NCI-H82 (cell line): ENCODE data around the gene BANF2.
"Not testable (repeated sequence)": the region's sequence is repeated elsewhere in the genome, so short reads cannot be mapped to it uniquely, and the experiment has no call there.

ENCODE experiments used
- DNase-seq: peaks from one replicate; lab custom pipeline; 2025; lab: John Stamatoyannopoulos, UW

BANF2 gene

DNA sequence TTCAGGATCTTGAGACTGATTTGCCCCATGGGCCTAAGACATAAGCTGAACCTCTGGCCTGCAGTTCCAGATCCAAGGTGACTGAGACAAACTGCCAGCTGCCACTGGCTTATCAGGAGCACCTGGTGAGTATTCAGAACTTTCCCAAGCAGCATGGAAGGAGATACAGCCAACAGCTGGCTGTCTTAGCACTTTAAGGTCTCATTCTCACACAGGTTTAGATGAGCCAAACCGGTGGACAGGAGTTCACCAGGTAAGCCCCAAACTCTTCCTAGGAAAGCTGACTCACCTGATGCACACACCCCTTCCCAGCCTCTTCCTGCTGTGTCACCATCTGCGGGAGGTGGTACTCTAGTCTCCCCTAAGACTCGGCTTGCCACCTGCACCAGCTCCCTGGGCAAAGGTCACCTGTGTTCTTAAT lies at the start of gene BANF2:
BANF2 (plus strand) TSS at position 36 of the 421 bp plus-strand sequence. CDS start 25,060 bp downstream, outside the sequence.
- no peak for DNase-seq

DNA sequence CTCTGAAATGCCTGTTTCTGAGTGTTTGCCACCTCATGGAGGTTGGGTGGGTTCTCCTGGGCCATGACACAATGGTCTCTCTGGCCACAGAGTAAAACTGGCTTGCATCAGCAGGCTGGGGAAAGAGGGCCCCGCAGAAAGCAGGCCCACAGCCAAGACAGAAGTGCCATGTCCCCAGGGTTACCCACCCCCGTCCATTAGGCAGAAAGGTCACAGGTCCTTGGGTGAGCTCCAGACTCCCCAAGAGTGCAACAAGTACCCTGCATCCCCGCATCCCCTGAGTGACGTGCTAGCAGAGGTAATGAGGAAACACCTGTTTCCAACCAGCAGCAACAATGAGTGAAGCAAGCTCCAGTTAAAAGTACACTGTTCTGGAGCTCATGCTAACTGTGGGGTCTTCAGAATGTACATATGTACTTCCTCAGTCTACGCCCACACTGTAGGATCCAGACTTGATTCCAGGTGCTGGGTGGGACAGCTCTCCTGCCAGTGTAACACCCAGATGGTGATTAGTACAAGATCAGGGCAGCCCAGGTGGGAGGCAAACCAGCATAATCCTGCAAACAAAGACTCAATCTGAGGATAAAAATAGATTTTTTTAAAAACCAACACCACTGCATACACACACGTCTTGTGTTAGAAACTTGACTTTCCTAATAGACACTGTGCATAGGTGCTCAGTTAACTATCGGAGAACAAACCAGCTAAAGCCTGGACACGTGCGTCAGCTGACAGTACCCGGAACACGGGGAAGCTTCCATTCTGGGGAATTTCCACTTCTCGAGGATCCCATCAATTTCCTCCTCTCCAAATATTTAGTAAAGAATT lies 49.3 kb upstream of the BANF2 start:
- peak; percentile 29 for DNase-seq

DNA sequence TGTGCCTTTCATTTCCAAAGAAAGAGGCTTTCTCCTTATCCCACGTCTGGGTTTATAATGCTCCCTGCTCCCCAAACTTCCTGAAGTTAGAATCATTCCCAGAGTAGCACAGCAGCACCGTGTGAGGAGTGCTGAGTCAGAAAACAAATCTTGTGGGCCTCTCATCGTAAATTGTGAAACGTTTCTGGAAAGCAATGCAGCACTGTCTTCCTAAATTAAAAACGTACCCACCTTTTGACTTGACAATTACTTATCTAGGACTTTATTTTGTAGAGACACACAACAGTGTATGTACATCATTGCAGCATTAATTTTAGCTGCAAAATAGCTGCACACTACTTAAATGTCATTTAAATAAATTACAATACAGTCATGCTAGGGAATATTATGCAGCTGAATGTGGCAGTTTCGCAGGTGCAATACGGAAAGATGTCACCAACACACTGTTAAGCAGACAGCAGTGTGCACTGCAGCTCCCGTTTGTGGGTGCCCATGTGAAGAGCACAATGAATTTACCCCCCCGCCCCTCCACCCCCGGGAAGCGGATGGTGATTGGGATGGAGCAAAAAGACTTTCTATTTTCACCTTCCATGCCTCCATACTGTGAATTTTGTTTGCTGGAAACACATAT lies 48.5 kb upstream of the BANF2 start:
- DNase-seq: no peak

DNA sequence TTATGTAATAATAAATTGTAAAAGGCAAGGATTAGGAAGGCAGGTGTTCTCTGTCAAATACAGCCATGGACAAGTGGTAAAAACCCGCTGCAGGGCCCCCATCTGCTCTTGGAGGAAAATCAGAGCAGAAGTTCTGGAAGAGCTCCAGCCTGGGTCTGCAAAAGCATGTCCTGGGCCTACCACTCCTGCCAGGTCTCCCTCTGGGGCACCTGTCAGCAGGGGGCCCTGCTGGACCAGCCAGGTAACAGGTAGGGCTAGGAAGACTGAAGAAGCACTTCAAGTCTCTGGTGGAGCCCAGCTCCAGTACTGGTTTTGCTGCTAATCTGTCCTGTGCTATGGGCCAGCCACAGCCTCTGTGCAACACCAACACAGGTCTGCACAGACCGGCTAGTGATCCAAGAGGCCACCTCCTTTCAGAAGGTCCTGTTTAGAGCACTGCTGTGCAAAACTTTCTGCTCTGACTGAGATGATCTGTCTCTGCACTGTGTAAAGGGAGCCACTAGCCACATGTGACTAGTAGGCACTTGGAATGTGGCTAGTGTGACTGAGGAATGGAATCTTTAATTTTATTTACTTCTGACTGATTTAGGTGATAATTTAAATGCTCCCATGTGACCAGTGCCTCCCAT lies 47.9 kb upstream of the BANF2 start:
- no peak for DNase-seq

DNA sequence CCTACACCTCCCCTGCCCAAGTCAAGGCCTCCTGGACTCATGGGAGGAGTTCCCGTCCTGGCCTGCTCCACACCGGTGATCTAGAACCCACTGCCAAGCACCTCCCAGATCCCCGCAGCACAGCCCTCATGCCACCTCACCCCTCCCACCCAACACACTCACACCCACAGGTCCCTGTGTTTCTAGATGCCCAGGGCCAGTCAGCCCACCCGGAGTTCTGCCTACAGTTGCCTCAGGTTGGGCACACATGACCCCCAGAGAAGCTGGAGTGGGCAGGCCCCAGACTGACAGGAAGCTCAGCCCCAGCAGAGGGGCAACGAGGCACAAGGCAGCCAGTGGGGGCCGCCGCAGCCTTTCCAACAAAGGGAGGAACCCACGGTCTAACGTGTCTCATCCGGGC lies 47.4 kb upstream of the BANF2 start:
- no peak for DNase-seq

DNA sequence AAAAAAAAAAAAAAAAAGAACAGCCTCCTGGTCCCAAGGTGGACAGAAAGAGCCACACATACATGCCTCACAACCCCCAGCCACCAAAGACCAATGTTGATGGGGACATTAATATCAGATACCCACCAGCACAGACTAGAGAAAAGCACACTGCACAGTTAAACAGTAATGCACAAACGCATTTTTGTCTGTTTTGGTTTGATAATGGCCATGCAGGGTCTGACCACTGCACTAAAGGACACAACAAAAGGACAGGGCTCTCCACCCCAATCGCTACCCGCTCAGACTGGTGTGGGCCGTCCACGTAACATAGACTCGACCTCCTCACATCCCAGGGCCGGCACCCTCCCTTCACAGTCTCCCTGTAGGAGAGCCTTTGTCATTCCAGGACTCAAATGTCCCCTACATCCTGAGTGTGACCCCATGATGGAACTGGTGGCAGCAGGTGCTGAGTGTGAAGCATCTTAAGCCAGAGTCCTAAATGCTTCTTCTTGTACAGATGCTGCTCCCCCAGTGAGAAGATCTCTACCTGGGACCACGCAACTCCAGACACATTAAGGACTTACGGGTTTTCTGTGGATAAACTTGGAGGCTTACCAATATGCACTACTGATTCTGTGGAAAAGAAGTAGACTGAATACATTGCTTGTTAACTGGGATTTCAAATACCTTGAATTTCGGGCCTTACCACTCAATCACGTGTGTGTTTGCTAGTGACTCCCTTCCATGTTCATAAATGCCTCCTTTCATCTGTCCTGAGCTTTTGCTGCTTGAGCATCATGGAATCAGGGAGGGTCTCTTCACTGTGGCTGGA lies 45.7 kb upstream of the BANF2 start:
- DNase-seq: no peak

DNA sequence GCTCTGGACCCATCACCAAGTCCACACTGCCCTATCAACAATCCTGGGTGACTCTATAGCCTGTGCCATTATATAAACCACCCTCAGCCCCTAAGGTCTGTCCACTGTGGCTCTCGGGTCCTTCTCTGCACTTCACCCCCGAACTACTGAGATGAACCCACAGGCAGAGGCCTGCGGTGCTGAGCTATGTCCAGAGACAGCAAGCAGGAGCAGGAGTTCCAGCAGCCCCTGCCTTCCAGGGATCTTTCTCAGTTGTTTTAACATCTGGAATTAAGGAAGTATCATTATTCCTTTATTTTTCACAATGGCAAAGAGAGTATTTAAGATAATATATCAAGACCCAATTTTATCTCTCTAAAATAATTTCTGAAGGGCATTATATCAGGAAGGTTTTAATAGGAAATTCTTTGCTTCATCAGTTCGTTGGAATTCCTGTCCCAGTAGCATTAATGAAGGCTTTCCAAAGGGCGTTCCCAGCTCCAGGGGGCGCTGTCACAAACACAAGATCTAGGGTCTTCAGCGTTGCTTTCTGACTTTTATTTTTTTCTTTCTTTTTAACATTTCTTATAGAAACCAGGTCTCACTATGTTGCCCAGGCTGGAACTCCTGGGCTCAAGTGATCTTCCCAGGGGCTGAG lies 45.0 kb upstream of the BANF2 start:
- DNase-seq: peak; percentile 43

DNA sequence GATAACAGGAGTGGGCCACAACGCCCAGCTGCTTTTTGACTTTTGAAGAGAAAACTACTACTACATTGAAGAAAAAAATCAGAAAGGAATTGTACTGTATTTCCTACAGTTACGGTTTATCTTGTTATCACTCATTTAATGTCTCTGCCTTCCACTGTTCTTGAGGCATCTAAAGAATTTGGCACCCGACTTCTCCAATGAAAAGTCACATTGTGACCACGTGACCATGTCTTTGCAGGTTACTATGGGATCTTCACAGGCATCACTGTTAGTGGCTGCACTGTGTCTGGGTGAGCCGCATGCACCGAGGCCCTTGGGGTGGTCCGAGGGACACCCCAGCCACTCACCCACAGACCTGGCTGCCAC lies 44.5 kb upstream of the BANF2 start:
- no peak for DNase-seq

DNA sequence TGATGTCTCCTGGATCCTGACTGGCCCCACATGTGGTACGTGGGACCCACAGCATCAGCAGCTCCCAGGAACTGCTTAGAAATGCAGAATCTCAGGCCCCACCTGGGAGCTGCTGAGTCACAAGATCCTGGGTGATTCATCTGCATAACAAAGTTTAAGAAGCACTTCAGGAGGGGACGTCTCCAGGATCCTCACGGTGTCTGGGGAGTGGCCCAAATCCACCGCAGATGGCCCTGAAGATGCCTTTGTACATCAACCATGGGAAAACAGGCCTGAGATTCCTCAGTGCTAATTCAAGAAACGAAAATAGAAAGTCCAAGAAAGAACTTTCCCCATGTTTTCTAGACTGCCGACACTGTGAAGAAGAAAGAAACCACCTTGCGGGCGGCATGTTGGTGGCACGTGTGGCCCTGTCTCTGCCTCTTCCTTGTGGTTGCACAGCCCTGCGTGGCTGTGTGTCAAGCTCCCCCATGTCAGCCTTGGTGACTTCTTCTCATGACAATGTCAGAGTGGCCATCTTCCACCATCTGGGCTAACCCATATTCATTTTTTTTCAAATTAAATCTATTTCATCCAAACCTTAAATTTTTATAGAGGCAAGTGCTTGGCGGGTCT lies 43.8 kb upstream of the BANF2 start:
- no peak for DNase-seq

DNA sequence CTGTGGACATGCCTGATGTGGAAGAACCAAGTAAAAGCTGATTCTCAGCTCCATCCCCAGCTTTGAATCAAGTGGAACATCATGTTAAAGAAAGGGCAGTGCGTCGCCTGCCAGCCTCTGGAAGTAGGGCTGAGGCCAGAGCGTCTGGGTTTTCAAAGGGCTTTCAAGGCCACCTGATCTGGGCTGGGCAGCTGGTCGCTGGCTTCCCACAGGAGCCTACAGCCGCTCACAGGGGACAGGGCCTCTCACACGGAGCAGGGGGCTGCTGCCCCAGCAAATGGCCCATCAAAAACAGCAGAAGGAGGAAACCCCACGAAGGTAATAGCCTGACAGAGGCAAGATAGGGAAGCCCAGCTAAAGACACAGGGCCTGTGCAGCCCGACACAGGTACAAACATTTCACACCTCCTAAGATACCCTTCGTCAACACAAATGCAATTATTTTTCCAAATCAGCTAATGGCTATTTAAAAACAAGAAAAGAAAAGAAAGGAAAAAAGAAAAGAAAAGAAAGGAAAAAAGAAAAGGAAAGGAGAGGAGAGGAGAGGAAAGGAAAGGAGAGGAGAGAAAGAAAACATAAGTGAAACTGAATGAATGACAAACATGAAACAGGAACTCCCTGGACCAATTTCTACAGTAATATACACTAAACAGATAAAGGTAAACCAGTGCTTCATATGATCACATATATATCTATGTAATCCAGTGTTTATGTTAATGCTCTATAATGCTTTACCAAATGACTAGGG lies 42.5 kb upstream of the BANF2 start:
- DNase-seq: no peak

DNA sequence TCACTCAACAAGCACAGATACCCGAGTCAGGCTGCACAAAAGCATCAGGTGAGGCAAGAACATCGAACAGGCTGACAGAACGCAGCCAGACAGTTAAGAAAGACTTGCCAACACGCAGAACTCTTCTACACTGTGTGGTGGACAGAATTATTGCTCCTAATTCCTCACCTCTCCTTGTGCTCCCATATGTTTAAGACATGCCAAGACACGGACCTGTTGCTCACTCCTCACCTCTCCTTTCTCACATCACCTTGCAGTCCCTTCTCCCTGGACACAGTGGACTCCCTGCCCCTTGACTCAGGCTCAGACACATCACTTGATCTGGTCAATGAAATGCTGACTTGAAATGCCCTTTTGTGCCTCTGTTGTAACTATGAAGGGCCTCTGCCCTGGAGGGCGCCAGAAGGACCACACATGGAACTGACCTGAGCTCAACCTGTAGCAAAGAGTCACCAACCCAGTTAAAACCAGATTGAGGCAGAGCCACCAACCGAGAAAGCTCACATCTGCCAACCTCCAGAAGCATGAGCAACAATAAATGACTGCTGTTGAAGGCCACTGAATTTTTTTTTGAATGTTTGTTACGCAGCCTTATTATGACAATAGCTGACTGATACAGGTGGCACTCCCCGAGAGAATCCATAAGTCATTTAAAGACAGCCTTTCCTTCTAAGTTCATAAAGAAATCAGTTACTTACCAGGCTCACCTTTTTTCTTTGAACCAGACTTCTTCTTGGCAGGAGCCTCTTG lies 41.7 kb upstream of the BANF2 start:
- no peak for DNase-seq

DNA sequence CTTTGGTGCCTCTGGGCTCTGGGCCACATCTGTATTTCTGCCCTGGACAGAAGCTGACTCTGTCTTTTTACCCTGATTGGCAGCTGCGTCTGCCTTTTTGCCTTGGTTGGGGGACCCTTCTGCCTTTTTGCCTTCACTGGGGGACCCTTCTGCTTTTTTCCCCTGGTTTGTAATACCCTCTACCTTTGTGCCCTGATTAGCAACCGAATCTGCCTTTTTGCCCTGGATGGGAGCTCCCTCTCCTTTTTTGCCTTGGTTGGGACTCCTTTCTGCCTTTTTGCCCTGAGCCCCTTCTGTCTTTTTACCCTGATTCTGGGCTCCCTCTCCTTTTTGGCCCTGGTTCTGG lies 41.1 kb upstream of the BANF2 start:
- no peak for DNase-seq

DNA sequence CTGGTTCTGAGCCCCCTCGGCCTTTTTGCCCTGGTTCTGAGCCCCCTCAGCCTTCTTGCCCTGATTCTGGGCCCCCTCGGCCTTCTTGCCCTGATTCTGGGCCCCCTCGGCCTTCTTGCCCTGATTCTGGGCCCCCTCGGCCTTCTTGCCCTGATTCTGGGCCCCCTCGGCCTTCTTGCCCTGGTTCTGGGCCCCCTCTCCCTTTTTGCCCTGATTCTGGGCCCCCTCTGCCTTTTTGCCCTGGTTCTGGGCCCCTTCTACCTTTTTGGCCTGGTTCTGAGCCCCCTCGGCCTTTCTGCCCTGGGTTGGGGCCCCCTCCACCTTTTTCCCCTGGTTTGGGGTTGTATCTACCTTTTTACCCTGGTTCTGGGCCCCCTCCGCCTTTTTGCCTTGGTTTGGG lies 40.4 kb upstream of the BANF2 start:
- not testable (repeated sequence) for DNase-seq

DNA sequence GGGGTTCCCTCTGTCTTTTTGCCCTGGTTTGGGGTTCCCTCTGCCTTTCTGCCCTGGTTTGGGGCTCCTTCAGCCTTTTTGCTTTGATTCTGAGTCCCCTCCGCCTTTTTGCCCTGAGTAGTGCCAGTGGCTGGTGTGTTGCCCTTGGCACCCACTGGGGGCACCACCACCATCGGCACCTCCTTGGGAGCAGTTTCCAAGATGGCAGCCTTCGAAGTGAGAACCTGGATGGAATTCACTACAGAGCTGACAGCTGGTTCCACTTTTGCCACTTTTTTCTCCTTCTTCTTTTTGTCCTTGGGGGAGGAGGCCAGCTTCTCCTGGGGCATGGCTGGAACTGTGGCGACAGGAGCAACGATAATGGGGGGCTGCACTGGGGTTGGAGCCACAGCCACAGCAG lies 40.0 kb upstream of the BANF2 start:
- DNase-seq: no peak

DNA sequence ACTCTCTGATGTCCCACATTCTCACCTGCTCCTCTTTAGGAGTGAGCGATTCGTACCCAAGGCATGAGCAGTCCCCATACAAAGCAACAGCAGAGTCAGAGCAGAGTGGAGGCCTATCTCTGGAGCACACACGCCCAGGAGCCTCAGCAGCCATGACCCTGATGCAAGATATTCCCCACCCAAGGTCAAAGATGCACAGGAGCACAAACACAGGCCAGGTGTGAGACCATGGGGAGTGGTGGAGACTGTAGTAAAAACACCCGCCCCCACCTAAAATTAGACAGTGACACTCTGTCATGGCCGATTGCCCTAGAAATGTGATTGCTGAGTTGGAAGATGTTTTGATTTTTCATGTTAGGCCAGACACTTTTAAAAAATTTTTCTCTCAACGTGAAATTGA lies 39.1 kb upstream of the BANF2 start:
- no peak for DNase-seq

DNA sequence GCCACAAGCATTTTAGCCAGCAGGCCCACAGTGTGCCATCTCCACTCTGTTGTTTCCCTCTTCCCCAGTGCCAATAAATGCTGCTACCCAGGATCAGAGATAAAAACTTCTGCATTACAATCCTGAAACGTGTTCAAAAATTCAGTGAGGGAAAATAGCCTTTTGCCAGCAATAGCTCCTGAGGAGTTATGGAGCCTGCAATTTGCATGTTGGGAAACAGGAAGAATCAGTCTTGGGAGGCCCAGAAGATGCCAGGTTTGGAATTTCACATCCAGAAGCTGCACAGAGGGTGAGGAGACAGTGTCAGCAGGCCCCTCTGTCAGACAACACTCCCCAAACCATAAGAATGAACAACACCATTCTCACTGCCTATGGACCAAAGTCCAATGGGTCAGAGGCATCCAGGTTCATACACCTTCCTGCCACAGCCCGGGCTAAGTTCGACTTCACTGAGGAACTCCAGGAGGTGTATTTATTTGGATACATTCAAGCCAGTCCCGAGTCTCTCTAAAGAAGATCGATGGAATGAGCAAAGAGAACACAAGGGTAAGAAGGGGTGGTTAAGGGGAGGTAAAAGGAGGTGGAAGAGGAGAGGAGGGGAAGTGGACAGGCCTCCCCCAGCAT lies 38.5 kb upstream of the BANF2 start:
- DNase-seq: no peak

DNA sequence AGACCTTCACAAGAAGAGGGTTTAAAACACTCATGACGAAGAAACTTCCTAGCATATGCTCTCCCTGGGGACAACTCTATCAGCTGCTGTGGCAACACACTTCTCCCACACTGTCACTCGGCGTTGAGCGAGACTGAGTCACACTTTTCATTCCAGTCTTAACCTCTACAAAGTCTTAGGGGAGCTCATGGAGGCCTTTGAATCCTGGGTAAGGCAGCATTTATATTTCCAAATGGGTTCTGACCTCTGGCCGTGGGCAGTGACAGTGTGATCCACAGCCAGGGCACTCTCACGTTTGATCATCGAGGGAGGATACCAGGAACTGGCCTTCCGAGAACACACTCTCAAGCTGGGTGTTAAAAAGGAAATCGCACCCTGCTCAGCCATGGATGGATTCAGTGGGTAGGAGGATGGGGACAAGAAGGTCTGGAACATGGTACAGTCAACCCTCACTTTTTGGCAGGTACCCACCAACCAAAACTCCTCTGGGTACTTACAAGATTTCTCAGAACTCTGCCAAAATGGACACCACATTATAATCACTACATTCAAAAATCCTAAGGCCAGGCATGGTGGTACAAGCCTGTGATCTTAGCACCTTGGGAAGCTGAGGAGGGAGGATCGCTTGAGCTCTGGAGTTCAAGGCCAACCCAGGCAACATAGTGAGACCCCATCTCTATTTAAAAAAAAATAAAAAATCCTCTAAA lies 37.3 kb upstream of the BANF2 start:
- DNase-seq: no peak

DNA sequence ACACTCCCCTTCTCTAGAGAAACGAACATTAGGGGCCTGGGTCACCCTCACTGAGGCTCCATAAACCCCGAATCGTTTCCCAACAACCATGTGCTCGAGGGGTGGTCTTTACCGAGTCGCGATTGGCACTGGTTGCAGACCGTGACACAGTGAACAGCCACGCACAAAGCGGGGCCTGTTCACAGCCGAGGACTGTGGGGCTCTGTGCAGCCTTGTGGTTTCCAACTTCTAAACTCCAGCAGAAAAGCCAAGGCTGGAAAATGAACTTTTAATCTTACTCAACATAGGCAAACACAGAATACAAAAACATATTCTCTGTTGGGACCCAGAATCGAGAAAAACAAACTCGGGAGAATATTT lies 36.7 kb upstream of the BANF2 start:
- DNase-seq: no peak

DNA sequence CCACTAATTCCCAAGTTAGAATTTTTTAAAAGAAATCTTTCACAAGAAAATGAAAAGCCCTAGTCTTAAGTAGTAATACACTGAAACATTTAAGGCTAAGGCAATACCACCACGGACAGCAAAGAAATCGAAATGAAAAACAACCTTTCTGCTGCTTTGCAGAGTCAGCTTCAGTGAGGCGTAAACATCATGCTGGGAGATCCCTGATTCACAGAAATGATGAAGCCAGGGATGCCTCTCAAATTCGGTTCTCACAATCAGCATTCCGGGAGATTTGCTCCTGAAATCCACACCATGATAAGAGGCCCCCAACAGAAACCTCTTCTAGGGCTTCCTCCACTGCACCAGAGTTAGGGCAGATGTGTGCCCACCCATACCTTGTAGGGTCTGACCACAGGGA lies 36.3 kb upstream of the BANF2 start:
- DNase-seq: no peak
